IMR-90 (cell line): Measurements from ENCODE around the gene WARS2. TPM values are rescaled to one million over a fixed set of nuclear protein-coding genes. Genes with fewer than 3 reads are reported as not detected.

Source experiments
- ATAC-seq: fragments of 200-7000 bp; cut with Tn5 transposase; 2 replicates; pipeline ENCODE4 v1.9.1; 2020; ENCODE audit warnings: low read depth, mild to moderate bottlenecking, moderate library complexity
- BruUV-seq: library from RNA; stranded (reverse); fragments of 400-500 nt; replicated peaks from 2 replicates; lab custom pipeline; 2021; lab: Mats Ljungman, UMichigan
- CTCF ChIA-PET: fragments of 300-600 bp; formaldehyde crosslinking; extraction: SDS; loops from one replicate; lab custom pipeline; 2021; ENCODE audit warnings: antibody characterized with exemption; lab: Yijun Ruan, JAX
- POLR2A ChIA-PET: fragments of 300-600 bp; sonication (Branson Sonifier 250); formaldehyde crosslinking; loops from one replicate; lab custom pipeline; 2022; ENCODE audit warnings: antibody characterized with exemption; ENCODE audit not compliant: unreplicated experiment; lab: Charles Lee
- DNase-seq: peaks from one replicate; pipeline ENCODE4 v3.0.0; 2013
- H2AFZ ChIP-seq: replicated peaks from 2 replicates; pipeline ENCODE3; 2013; ENCODE audit warnings: low read length, mild to moderate bottlenecking; ENCODE audit not compliant: poor library complexity
- H2AK5ac ChIP-seq: 2 replicates; pipeline ENCODE4 v1.6.1; 2013; ENCODE audit warnings: low read depth, low read length, inconsistent platforms
- H2AK9ac ChIP-seq: replicated peaks from 2 replicates; pipeline ENCODE3; 2013; ENCODE audit warnings: mild to moderate bottlenecking, low read depth, low read length, moderate library complexity; ENCODE audit not compliant: poor library complexity
- H2BK120ac ChIP-seq: 2 replicates; pipeline ENCODE4 v1.6.1; 2013; ENCODE audit warnings: low read depth, low read length, inconsistent platforms
- H2BK15ac ChIP-seq: 3 replicates; pipeline ENCODE4 v1.6.1; 2013; ENCODE audit warnings: low read depth, low read length, inconsistent platforms
- H2BK20ac ChIP-seq: 2 replicates; pipeline ENCODE4 v1.6.1; 2013; ENCODE audit warnings: low read depth, mild to moderate bottlenecking, inconsistent platforms, low read length, moderate library complexity
- H2BK5ac ChIP-seq: 2 replicates; pipeline ENCODE4 v1.6.1; 2013; ENCODE audit warnings: mild to moderate bottlenecking, low read depth, low read length, inconsistent platforms; ENCODE audit not compliant: poor library complexity, severe bottlenecking
- H3K14ac ChIP-seq: replicated peaks from 2 replicates; pipeline ENCODE4 v1.6.1; 2013; ENCODE audit warnings: low read depth, low read length, inconsistent platforms
- H3K18ac ChIP-seq: 2 replicates; pipeline ENCODE4 v1.6.1; 2013; ENCODE audit warnings: low read depth, low read length, control low read depth
- H3K23ac ChIP-seq: 2 replicates; pipeline ENCODE4 v1.6.1; 2013; ENCODE audit warnings: low read depth, low read length, inconsistent platforms
- H3K27ac ChIP-seq: 2 replicates; pipeline ENCODE4 v1.5.1; 2013; ENCODE audit warnings: mild to moderate bottlenecking, control low read depth, low read length; ENCODE audit not compliant: insufficient read depth
- H3K27me3 ChIP-seq: 2 replicates; pipeline ENCODE4 v1.6.1; 2013; ENCODE audit warnings: low read length; ENCODE audit not compliant: control insufficient read depth, insufficient read depth
- H3K36me3 ChIP-seq: 2 replicates; pipeline ENCODE4 v1.6.1; 2013; ENCODE audit warnings: low read length, mixed read lengths; ENCODE audit not compliant: control insufficient read depth, insufficient read depth
- H3K4ac ChIP-seq: 2 replicates; pipeline ENCODE4 v1.6.1; 2013; ENCODE audit warnings: low read depth, low read length, inconsistent platforms
- H3K4me1 ChIP-seq: 2 replicates; pipeline ENCODE4 v1.6.1; 2013; ENCODE audit warnings: low read length, mixed read lengths; ENCODE audit not compliant: control insufficient read depth, insufficient read depth
- H3K4me2 ChIP-seq: 2 replicates; pipeline ENCODE4 v1.6.1; 2013; ENCODE audit warnings: low read depth, mild to moderate bottlenecking, control low read depth, low read length, moderate library complexity
- H3K4me3 ChIP-seq: 2 replicates; pipeline ENCODE4 v1.5.1; 2013; ENCODE audit warnings: low read depth, mild to moderate bottlenecking, control low read depth, low read length, moderate library complexity; ENCODE audit not compliant: insufficient read depth
- H3K56ac ChIP-seq: 2 replicates; pipeline ENCODE4 v1.6.1; 2013; ENCODE audit warnings: low read length, inconsistent platforms; ENCODE audit not compliant: insufficient read depth; ENCODE audit errors: extremely low read depth
- H3K79me1 ChIP-seq, 2 experiments: 2 replicates each; pipeline ENCODE4 v1.6.1; 2013; ENCODE audit warnings: low read length in 2 of 2, inconsistent platforms in 1 of 2, low read depth in 1 of 2
- H3K9ac ChIP-seq: 2 replicates; pipeline ENCODE4 v1.6.1; 2013; ENCODE audit warnings: low read depth, low read length, control low read depth
- H3K9me1 ChIP-seq: 2 replicates; pipeline ENCODE4 v1.6.1; 2013; ENCODE audit warnings: low read length, inconsistent platforms; ENCODE audit not compliant: insufficient read depth
- H3K9me3 ChIP-seq: 2 replicates; pipeline ENCODE4 v1.6.1; 2013; ENCODE audit warnings: low read length; ENCODE audit not compliant: control insufficient read depth, insufficient read depth
- H4K20me1 ChIP-seq: 2 replicates; pipeline ENCODE4 v1.6.1; 2013; ENCODE audit warnings: low read length, inconsistent platforms; ENCODE audit not compliant: insufficient read depth
- H4K5ac ChIP-seq: 2 replicates; pipeline ENCODE4 v1.6.1; 2013; ENCODE audit warnings: mild to moderate bottlenecking, low read depth, low read length, control low read depth
- H4K8ac ChIP-seq, 2 experiments: 2 replicates each; pipeline ENCODE4 v1.6.1; 2013; ENCODE audit warnings: low read depth in 2 of 2, low read length in 2 of 2, control low read depth in 1 of 2, inconsistent platforms in 1 of 2
- H4K91ac ChIP-seq: 2 replicates; pipeline ENCODE4 v1.6.1; 2013; ENCODE audit warnings: low read depth, low read length, inconsistent platforms; ENCODE audit not compliant: insufficient read depth
- MAFK ChIP-seq: IDR thresholded peaks from 2 replicates; pipeline ENCODE4 v1.6.1; 2012; ENCODE audit warnings: low read depth, low read length, improper control_type of control experiment
- POLR2A ChIP-seq: IDR thresholded peaks from 2 replicates; pipeline ENCODE4 v1.6.1; 2012; ENCODE audit warnings: mild to moderate bottlenecking, low read depth, low read length
- WGBS, 2 experiments: methylation state at CpG; one replicate each; pipeline versions ENCODE4 v1.1.5 to v1.1.7; 2013; ENCODE audit warnings: missing lambda C conversion rate in 2 of 2; ENCODE audit not compliant: insufficient read length in 1 of 2; ENCODE audit errors: extremely low coverage in 2 of 2; 5-methylcytosine and 5-hydroxymethylcytosine counted together
- dilution Hi-C: fragments of 300-500 bp; cut with HindIII; formaldehyde crosslinking; loops from one replicate; pipeline ENCODE4 v1.14.3; 2018; ENCODE audit warnings: low sequenced_read_pairs; ENCODE audit not compliant: unreplicated experiment
- in situ Hi-C: fragments of 300-500 bp; cut with MboI; formaldehyde crosslinking; loops from 3 replicates; pipeline ENCODE4 v1.14.3; 2019; ENCODE audit warnings: low sequenced_read_pairs, inconsistent platforms, mixed read lengths
- intact Hi-C: fragments of 100-400 bp; cut with micrococcal nuclease; formaldehyde crosslinking; loops from 2 replicates; pipeline ENCODE4 v1.10.0; 2022
- polyA plus RNA-seq, 3 experiments: library from polyadenylated mRNA; depleted of rRNA; stranded (reverse); fragments of >200 nt; gene quantifications; 2 replicates each; pipeline ENCODE4 v1.2.3, GENCODE V29; 2012; ENCODE audit warnings: low replicate concordance in 1 of 3
- total RNA-seq: library from RNA; depleted of rRNA; stranded (reverse); fragments of >200 nt; gene quantifications from 2 replicates; pipeline ENCODE4 v1.2.3, GENCODE V29; 2012

The WARS2 gene
- total and polyA plus RNA-seq, 2 of the 4 experiments (the other 2 are of a cell fraction) = 5.7 to 20.3 TPM

- Histone ChIP-seq H3K79me1 (no peaks in the 10 kb centered on the region; a peak in 1 of 4 replicates), H3K4ac (no peak overlapping the region), H3K36me3 (no peaks in the 10 kb centered on the region), H3K27me3 (no peaks in the 10 kb centered on the region), H4K91ac (no peak overlapping the region), H4K5ac (no peak overlapping the region), H2AK9ac (no peak overlapping the region), H4K8ac (no peak overlapping the region), H3K18ac (no peak overlapping the region), H2AFZ (no peak overlapping the region), H3K27ac (no peak overlapping the region), H2AK5ac (no peak overlapping the region), H3K56ac (no peak overlapping the region), H4K20me1 (no peaks in the 10 kb centered on the region), H3K4me1 (no peaks in the 10 kb centered on the region), H2BK15ac (no peak overlapping the region), H3K4me3 (no peak overlapping the region), H2BK5ac (no peak overlapping the region), H3K23ac (no peak overlapping the region), H3K9me1 (no peaks in the 10 kb centered on the region; the same call in 1 of the 2 replicates), H3K9me3 (no peaks in the 10 kb centered on the region), H3K4me2 (no peak overlapping the region), H3K9ac (no peak overlapping the region), H2BK120ac (no peak overlapping the region), H3K14ac (no peak overlapping the region), H2BK20ac (no peak overlapping the region)
- dilution Hi-C loops = no loop called here
- no TSS peak for BruUV-seq
- ATAC-seq = no peak
- intact Hi-C loops = loop anchor here (5.0 kb wide), 1 partner anchor 51 kb away; no protein-coding TSS in a partner anchor
- DNase-seq = no peak
- CTCF ChIA-PET = interaction anchor here (0.9 kb wide), 1 partner anchor 9 kb away, joined by 3 read pairs; no protein-coding TSS in a partner anchor
- in situ Hi-C loops = no loop called here
- no CpG with 5 or more reads among the region's 3 CpGs for WGBS, 2 experiments
- POLR2A ChIA-PET = no interaction called here
- TF ChIP-seq POLR2A (no peak), MAFK (peak; percentile 53; the same call in 1 of the 2 replicates)
Measured at GRCh38 chr1:119081700-119082099, 58.8 kb downstream of the WARS2 start.
